ENCODE data around the gene C11orf54. TPM values are rescaled to one million over a fixed set of nuclear protein-coding genes. Genes with fewer than 3 reads are reported as not detected.

The C11orf54 gene
- total RNA-seq, 3 donors from 2014 or later = 42.8 to 96.0 (median 48.0) TPM

DNA sequence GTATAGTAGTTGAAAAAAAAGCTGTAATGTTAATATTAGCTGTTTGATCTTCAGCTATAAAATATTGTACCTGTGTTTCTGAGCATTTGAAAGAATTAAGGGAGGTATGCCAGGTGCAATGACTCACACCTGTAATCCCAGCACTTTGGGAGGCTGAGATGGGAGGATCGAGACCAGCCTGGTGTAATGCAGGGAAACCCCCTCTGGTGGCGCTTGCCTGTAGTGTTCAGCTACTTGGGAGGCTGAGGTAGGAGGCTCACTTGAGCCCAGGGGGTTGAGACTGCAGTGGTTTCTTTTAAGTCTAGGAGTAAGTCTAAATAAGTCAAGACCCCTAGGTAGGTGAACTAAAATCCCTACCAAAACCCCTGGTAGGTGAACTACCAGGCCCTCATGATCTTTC lies 37.2 kb upstream of the C11orf54 start:
- TF ChIP-seq, protein P1, sequence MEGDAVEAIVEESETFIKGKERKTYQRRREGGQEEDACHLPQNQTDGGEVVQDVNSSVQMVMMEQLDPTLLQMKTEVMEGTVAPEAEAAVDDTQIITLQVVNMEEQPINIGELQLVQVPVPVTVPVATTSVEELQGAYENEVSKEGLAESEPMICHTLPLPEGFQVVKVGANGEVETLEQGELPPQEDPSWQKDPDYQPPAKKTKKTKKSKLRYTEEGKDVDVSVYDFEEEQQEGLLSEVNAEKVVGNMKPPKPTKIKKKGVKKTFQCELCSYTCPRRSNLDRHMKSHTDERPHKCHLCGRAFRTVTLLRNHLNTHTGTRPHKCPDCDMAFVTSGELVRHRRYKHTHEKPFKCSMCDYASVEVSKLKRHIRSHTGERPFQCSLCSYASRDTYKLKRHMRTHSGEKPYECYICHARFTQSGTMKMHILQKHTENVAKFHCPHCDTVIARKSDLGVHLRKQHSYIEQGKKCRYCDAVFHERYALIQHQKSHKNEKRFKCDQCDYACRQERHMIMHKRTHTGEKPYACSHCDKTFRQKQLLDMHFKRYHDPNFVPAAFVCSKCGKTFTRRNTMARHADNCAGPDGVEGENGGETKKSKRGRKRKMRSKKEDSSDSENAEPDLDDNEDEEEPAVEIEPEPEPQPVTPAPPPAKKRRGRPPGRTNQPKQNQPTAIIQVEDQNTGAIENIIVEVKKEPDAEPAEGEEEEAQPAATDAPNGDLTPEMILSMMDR (IDR thresholded peaks at IDR 0.05) = no peak
- Histone ChIP-seq H3K9me3 (peaks cover 6% of the 10 kb centered on the region), H3K4me1 (ENCODE audit: low read depth) (no peaks in the 10 kb centered on the region), H3K36me3 (ENCODE audit: low read depth) (no peaks in the 10 kb centered on the region), H3K4me3 (no peak overlapping the region)
- DNase-seq (no peak), ATAC-seq (no peak)
- intact Hi-C loops (cut with DNase I, micrococcal nuclease) = no loop called here

DNA sequence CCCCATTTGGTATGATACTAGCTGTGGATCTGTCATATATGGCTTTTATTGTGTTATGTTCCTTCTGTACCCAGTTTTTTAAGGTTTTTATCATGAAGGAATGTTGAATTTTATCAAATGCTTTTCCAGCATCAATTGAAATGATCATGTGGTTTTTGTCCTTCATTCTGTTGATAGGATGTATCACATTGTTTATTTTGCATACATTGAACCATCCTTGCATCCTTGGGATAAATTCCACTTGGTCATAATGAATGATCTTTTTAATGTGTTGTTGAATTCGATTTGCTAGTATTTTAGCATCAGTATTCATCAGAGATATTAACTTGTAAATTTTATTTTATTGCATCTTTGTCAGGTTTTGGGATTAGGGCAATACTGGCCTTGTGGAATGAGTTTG lies 31.2 kb upstream of the C11orf54 start:
- no peak overlapping the region for H3K4me3 ChIP-seq
- H3K9me3 ChIP-seq = peaks cover 16% of the 10 kb centered on the region
- TF ChIP-seq, protein P1 (IDR thresholded peaks at IDR 0.05) = no peak
- intact Hi-C loops (cut with DNase I, micrococcal nuclease) = no loop called here
- no peak for DNase-seq
- no peaks in the 10 kb centered on the region for H3K36me3 ChIP-seq (ENCODE audit: low read depth)
- no peaks in the 10 kb centered on the region for H3K4me1 ChIP-seq (ENCODE audit: low read depth)
- ATAC-seq = no peak

DNA sequence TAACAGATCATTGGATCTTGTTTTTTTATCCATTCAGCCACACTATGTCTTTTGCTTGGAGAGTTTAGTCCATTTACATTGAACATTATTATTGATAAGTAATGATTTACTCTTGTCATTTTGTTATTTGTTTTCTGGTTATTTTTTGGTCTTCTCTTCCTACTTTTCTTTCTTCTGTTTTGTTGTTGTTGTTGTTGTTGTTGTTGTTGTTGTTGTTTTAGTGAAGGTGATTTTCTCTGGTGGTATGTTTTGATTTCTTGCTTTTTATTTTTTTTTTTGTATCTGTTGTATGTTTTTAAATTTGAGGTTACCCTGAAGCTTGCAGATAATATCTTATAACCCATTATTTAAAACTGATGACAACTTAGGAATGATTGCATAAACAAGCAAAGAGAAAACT lies 28.8 kb upstream of the C11orf54 start:
- no peaks in the 10 kb centered on the region for H3K36me3 ChIP-seq (ENCODE audit: low read depth)
- H3K4me3 ChIP-seq = no peak overlapping the region
- ATAC-seq (no peak), DNase-seq (no peak)
- H3K4me1 ChIP-seq (ENCODE audit: low read depth) = no peaks in the 10 kb centered on the region
- TF ChIP-seq, protein P1 (IDR thresholded peaks at IDR 0.05) = no peak
- intact Hi-C loops (cut with DNase I, micrococcal nuclease) = no loop called here
- peaks cover 16% of the 10 kb centered on the region for H3K9me3 ChIP-seq

DNA sequence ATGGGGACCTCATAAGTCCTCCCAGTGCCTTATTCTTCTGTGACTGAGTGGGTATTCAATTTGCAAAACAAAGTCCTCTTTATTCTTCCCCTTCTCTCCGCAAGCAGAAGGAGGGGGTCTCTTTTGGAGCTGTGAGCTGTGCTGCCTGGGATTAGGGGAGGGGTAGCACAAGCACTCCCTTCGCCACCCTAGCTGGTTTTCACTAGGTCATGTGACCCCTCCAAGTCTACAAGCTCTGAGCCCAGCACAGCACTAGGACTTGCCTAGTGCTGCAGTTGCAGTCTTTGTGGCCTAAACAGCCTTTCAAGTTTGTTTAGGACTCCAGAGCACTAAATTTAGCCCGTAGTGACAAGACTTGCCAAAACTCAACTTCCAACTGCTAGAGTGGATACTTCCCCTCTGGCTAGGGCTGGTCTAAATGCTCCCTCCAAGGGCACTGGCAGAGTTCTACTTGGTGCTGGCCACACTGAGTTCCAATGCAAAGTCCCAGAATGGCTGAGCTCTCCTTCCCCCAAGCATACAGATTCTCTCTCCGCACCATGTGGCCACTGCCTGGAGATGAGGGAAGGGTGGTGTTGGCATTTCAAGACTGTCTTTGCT lies 25.6 kb upstream of the C11orf54 start:
- Histone ChIP-seq H3K4me3 (no peak overlapping the region), H3K4me1 (ENCODE audit: low read depth) (no peaks in the 10 kb centered on the region), H3K36me3 (ENCODE audit: low read depth) (no peaks in the 10 kb centered on the region), H3K9me3 (no peaks in the 10 kb centered on the region)
- intact Hi-C loops (cut with DNase I, micrococcal nuclease) = no loop called here
- ATAC-seq (no peak), DNase-seq (no peak)
- TF ChIP-seq, protein P1 (IDR thresholded peaks at IDR 0.05) = no peak

DNA sequence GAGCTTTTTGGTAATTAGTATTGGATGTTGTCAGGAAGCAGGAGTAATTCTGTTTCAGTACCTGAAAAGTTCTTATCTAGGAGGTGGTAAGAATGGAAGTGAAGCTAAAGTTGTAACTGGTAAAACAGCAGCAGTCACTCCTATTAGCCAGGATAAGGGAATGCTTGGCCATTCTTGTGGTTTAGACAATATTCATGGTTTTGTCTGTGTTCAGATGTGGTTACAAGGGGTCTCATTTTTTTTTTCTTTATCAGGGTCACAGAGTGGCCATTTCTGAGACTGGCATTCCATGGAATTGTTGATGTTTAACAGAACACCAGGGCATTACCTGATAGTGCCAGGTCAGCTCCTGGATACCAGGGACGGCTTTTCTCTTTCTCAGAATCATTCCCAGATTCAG lies 24.0 kb upstream of the C11orf54 start:
- intact Hi-C loops (cut with DNase I, micrococcal nuclease) = no loop called here

More for the DNA sequence above, 24.0 kb upstream of the C11orf54 start:
- ATAC-seq (no peak), DNase-seq (no peak)
- H3K36me3 ChIP-seq (ENCODE audit: low read depth) = no peaks in the 10 kb centered on the region
- no peaks in the 10 kb centered on the region for H3K9me3 ChIP-seq
- TF ChIP-seq, protein P1 (IDR thresholded peaks at IDR 0.05) = no peak
- H3K4me3 ChIP-seq = no peak overlapping the region
- no peaks in the 10 kb centered on the region for H3K4me1 ChIP-seq (ENCODE audit: low read depth)

Measured in mucosa of descending colon (tissue), 3 donors.